Activated CD8-positive, alpha-beta T cell treated with anti-CD3 and anti-CD28 coated beads, Interleukin-2, amount 10 ng/mL, durations not matched to agents 7 days and 5 days (primary cell): Measurements from ENCODE around the gene ARL17B. TPM values are rescaled to one million over a fixed set of nuclear protein-coding genes. Genes with fewer than 3 reads are reported as not detected.
"Not testable (repeated sequence)": the region's sequence is repeated elsewhere in the genome, so short reads cannot be mapped to it uniquely, and the experiment has no call there.

ENCODE experiments used
- ATAC-seq: fragments of 150-1000 bp; cut with Tn5 transposase; one replicate; pipeline ENCODE4 v1.10.0; 2021; ENCODE audit warnings: moderate library complexity
- CTCF ChIA-PET: fragments of 350-600 bp; sonication (Branson Sonifier 250); formaldehyde crosslinking; loops from one replicate; lab custom pipeline; 2021; ENCODE audit warnings: antibody characterized with exemption; lab: Charles Lee
- POLR2A ChIA-PET: fragments of 350-600 bp; sonication (Branson Sonifier 250); formaldehyde crosslinking; loops from one replicate; lab custom pipeline; 2021; ENCODE audit warnings: antibody characterized with exemption; lab: Charles Lee
- DNase-seq: peaks from one replicate; pipeline ENCODE4 v3.0.0-alpha.2; 2020
- H3K27ac Mint-ChIP-seq: one replicate; pipeline ENCODE4 v1.8.0; 2021; ENCODE audit warnings: mild to moderate bottlenecking, mixed read lengths
- H3K27me3 Mint-ChIP-seq: one replicate; pipeline ENCODE4 v1.8.0; 2021; ENCODE audit warnings: low read depth, mixed read lengths
- H3K36me3 Mint-ChIP-seq: one replicate; pipeline ENCODE4 v1.8.0; 2021; ENCODE audit warnings: low read depth, mixed read lengths
- H3K4me1 Mint-ChIP-seq: one replicate; pipeline ENCODE4 v1.8.0; 2021; ENCODE audit warnings: low read depth, mixed read lengths
- H3K4me3 Mint-ChIP-seq: one replicate; pipeline ENCODE4 v1.8.0; 2021; ENCODE audit warnings: mild to moderate bottlenecking, mixed read lengths
- H3K9me3 Mint-ChIP-seq: one replicate; pipeline ENCODE4 v1.8.0; 2022; ENCODE audit warnings: mixed read lengths; ENCODE audit not compliant: insufficient read depth
- total RNA-seq, 2 experiments: library from RNA; stranded (reverse); gene quantifications; one replicate each; pipeline ENCODE4 v1.2.3, GENCODE V29; 2021

The ARL17B gene
- total RNA-seq, 2 experiments from 2014 or later = 39.5 to 46.8 TPM

DNA sequence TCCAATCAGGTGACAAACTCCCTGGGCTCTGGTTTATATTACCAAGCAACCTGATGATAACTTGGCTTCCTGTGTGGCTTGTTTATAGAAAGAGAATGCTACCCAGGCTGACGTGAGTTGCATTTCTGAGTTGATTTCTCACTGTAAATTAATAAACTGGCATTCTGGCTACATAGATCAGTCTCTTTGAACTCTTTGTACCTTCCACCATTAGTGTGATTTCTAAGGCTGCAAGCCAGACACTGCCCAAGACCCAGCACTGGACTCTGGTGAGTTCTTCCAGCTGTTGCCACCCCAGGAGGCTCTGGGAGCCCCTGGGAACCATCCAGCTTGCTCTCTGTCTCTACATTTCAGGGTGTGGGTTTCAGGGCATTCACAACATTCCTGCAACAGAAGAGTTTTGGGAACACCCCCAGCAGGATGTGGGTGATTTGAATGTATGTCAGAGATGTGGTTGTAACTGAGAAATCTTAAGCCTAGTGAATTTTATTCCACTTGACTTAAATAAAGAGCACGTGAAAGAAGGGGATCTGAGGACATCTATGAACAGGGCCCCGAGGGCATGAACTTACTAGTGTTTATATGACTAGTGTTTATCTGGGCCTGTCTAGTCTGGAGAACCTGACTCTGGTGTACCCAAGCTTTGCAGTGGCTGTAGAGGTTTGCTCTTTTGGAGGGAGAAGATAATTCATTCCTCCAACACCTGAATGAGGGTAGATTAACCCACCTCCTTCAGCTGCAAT is 96.9 kb downstream of the ARL17B start:
- ATAC-seq = no peak
- peaks cover 9% of the 10 kb centered on the region for H3K27me3 Mint-ChIP-seq

GRCh38 chr17:46262271-46262670 is 99.3 kb downstream of the ARL17B start:
- H3K4me1 Mint-ChIP-seq = peaks cover 29% of the 10 kb centered on the region
- ChIA-PET CTCF (interaction anchor here (1.3 kb wide), 1 partner anchor 69 kb away, joined by 4 read pairs; the partner anchor contains the start of gene KANSL1), POLR2A (no interaction called here)
- peaks cover 2% of the 10 kb centered on the region for H3K36me3 Mint-ChIP-seq
- H3K4me3 Mint-ChIP-seq = no peak overlapping the region
- H3K27ac Mint-ChIP-seq = no peak overlapping the region
- DNase-seq (no peak), ATAC-seq (no peak)
- H3K9me3 Mint-ChIP-seq = no peaks in the 10 kb centered on the region
- peaks cover 3% of the 10 kb centered on the region for H3K27me3 Mint-ChIP-seq

More for the DNA sequence above, 96.9 kb downstream of the ARL17B start:
- peak overlapping the region; percentile 30 for H3K4me3 Mint-ChIP-seq
- ChIA-PET POLR2A (no interaction called here), CTCF (interaction anchor here (1.0 kb wide), 1 partner anchor 52 kb away, joined by 4 read pairs; no protein-coding TSS in a partner anchor)
- peak overlapping the region; percentile 60 for H3K27ac Mint-ChIP-seq
- H3K4me1 Mint-ChIP-seq = peaks cover 33% of the 10 kb centered on the region
- no peaks in the 10 kb centered on the region for H3K9me3 Mint-ChIP-seq
- H3K36me3 Mint-ChIP-seq = no peaks in the 10 kb centered on the region
- DNase-seq = peak; percentile 35

- H3K4me3 Mint-ChIP-seq = peak overlapping the region; percentile 63
- H3K27me3 Mint-ChIP-seq, POLR2A ChIA-PET, H3K36me3 Mint-ChIP-seq, CTCF ChIA-PET, DNase-seq, H3K9me3 Mint-ChIP-seq: not testable (repeated sequence)
- peak; percentile 73 for ATAC-seq
- H3K4me1 Mint-ChIP-seq = peaks cover 14% of the 10 kb centered on the region
- H3K27ac Mint-ChIP-seq = peak overlapping the region; percentile 68
Measured at GRCh38 chr17:46259845-46260661, 101.5 kb downstream of the ARL17B start.

DNA sequence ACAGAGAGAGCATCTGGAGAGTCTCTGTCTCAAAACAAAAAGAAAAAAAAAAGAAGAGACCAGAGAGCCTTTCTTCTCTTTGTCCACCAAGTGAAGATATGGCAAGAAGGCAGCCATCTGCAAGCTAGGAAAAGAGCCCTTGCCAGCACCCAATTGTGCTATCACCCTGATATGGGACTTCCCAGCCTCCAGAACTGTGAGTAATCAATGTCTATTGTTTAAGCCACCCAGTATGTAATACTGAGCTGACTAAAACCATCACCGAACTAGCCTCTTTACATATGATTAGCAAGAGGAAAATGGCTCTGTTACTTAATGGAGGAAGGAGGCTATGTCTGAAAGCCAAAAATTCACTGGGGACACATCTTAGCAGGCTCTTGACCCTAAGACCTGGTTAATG is 105.2 kb downstream of the ARL17B start:
- POLR2A ChIA-PET, ATAC-seq, H3K27me3 Mint-ChIP-seq, H3K27ac Mint-ChIP-seq, DNase-seq, CTCF ChIA-PET, H3K4me3 Mint-ChIP-seq, H3K4me1 Mint-ChIP-seq, H3K9me3 Mint-ChIP-seq, H3K36me3 Mint-ChIP-seq: not testable (repeated sequence)

DNA sequence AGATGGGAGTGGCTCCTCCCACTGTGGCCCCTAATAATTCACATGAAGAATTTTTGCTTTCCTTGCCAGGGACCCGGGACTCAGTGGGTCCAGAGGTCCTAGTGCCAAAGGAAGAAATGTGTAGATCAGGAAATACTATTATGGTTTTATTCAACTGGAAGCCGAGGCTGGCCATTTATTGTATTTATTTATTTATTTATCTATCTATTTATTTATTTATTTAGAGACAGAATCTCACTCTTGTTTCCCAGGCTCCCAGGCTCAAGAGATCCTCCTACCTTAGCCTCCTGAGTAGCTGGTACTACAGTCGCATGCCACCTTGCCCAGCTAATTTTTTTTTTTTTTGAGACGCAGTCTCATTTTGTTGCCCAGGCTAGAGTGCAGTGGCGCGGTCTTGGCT is 107.4 kb downstream of the ARL17B start:
- H3K4me1 Mint-ChIP-seq, CTCF ChIA-PET, H3K27ac Mint-ChIP-seq, DNase-seq, H3K36me3 Mint-ChIP-seq, H3K4me3 Mint-ChIP-seq, ATAC-seq, H3K9me3 Mint-ChIP-seq, H3K27me3 Mint-ChIP-seq, POLR2A ChIA-PET: not testable (repeated sequence)

DNA sequence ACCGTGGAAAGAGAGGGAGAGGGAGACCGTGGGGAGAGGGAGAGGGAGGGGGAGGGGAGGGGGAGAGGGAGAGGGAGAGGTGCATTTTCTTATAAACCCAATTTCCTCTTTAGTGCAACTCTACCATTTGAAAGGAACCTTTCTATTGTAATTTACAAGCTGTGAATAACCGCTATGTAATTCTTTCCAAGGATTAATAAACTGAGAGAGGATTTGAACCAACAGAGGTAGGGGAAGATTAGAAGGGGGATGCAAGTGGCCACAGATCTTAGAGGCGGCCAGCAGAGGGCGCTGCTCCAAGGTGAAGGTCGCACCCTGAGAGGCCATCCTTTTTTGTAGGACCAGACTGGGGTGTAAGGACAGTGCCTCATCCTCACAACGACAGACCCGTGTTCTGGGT is 107.8 kb downstream of the ARL17B start:
- H3K9me3 Mint-ChIP-seq, H3K4me1 Mint-ChIP-seq, H3K27ac Mint-ChIP-seq, H3K36me3 Mint-ChIP-seq, H3K4me3 Mint-ChIP-seq, POLR2A ChIA-PET, H3K27me3 Mint-ChIP-seq, CTCF ChIA-PET: not testable (repeated sequence)
- ATAC-seq = peak; percentile 88
- DNase-seq = peak; percentile 75

- H3K36me3 Mint-ChIP-seq, H3K27me3 Mint-ChIP-seq, POLR2A ChIA-PET, DNase-seq, H3K9me3 Mint-ChIP-seq, H3K27ac Mint-ChIP-seq, ATAC-seq, H3K4me3 Mint-ChIP-seq, CTCF ChIA-PET, H3K4me1 Mint-ChIP-seq: not testable (repeated sequence)
Measured at GRCh38 chr17:46252804-46253203, 108.8 kb downstream of the ARL17B start.

GRCh38 chr17:46249153-46249552 is 112.4 kb downstream of the ARL17B start:
- H3K4me1 Mint-ChIP-seq, H3K27ac Mint-ChIP-seq, POLR2A ChIA-PET, H3K27me3 Mint-ChIP-seq, ATAC-seq, H3K9me3 Mint-ChIP-seq, CTCF ChIA-PET, H3K4me3 Mint-ChIP-seq, H3K36me3 Mint-ChIP-seq, DNase-seq: not testable (repeated sequence)

DNA sequence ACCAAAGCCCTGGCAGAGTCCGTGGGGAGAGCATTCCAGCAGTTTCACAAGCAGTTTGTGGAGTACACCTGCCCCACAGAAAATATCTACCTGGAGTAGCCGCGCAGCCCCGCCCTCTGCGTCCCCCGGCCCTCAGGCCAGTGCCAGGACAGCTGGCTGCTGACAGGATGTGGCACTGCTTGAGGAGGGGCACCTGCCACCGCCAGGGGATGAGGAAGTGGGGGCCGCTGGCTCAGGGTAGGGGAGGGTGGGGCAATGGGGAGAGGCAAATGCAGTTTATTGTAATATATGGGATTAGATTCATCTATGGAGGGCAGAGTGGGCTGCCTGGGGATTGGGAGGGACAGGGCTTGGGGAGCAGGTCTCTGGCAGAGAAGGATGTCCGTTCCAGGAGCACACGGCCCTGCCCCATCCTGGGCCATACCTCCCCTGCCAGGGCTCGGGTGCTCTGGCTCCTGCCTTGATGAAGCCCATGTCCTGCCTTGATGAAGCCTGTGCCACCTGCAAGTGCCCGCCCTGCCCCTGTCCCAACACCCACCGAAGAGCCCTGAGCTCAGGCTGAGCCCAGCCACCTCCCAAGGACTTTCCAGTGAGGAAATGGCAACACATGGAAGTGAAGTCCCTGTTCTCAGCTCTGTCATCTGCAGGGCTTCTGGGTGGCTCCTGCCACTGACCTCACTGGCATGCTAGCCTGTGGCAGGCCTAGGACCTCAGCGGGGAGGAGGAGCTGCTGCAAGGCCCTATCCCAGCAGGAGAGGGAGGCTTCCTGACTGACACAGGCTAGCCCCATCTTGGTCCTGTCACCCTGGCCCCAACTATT is 116.4 kb downstream of the ARL17B start:
- H3K36me3 Mint-ChIP-seq, H3K4me3 Mint-ChIP-seq: not testable (repeated sequence)

GRCh38 chr17:46244339-46244913 is 117.1 kb downstream of the ARL17B start:
- POLR2A ChIA-PET, H3K36me3 Mint-ChIP-seq, ATAC-seq, H3K4me3 Mint-ChIP-seq, H3K4me1 Mint-ChIP-seq, CTCF ChIA-PET, DNase-seq, H3K27ac Mint-ChIP-seq, H3K9me3 Mint-ChIP-seq, H3K27me3 Mint-ChIP-seq: not testable (repeated sequence)

More for the DNA sequence above, 116.4 kb downstream of the ARL17B start:
- DNase-seq, H3K27ac Mint-ChIP-seq, H3K9me3 Mint-ChIP-seq, H3K27me3 Mint-ChIP-seq, POLR2A ChIA-PET, H3K4me1 Mint-ChIP-seq, CTCF ChIA-PET: not testable (repeated sequence)
- peak; percentile 60 for ATAC-seq

DNA sequence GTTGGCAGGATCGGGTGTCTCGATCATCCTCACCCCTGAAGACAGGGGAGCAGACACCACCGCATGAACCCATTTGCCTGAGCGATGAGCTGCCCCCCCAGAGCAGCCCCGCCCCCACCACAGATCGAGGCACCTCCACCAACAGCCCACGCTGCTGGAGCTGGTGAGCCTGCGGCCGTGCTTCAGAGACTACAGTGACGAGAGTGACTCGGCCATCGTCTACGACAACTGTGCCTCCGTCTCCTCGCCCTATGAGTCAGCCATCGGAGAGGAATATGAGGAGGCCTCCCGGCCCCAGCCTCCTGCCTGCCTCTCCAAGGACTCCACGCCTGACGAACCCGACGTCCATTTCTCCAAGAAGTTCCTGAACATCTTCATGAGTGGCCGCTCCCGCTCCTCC is 117.6 kb downstream of the ARL17B start:
- H3K27me3 Mint-ChIP-seq, H3K9me3 Mint-ChIP-seq, H3K4me1 Mint-ChIP-seq, DNase-seq, H3K36me3 Mint-ChIP-seq, CTCF ChIA-PET, H3K4me3 Mint-ChIP-seq, ATAC-seq, H3K27ac Mint-ChIP-seq, POLR2A ChIA-PET: not testable (repeated sequence)
